Epithelial cell of prostate (primary cell): Measurements from ENCODE around the gene CDIPT.

Experiments
- DNase-seq: peaks from one replicate; pipeline ENCODE4 v3.0.0-alpha.2; 2011; ENCODE audit warnings: low read depth, low spot score
- H3K27ac ChIP-seq: fragments of 450-650 bp; 2 replicates; pipeline ENCODE4 v1.5.1; 2017; ENCODE audit warnings: mild to moderate bottlenecking

Gene CDIPT

GRCh38 chr16:29813644-29814562 is 49.1 kb downstream of the CDIPT start:
- DNase-seq, result no peak
- no peak overlapping the region for H3K27ac ChIP-seq

GRCh38 chr16:29812754-29813643 is 50.0 kb downstream of the CDIPT start:
- H3K27ac ChIP-seq, result no peak overlapping the region
- no peak for DNase-seq

- no peak for DNase-seq
- peak within 1 kb of the TSS; percentile 13 for H3K27ac ChIP-seq
Observed at GRCh38 chr16:29811896-29812665, 50.9 kb downstream of the CDIPT start, which contains the start of gene PRRT2. PRRT2 (plus strand) TSS chr16:29812193; CDS start chr16:29813055, 862 bp downstream.

GRCh38 chr16:29811170-29811895 is 51.7 kb downstream of the CDIPT start:
- peak; percentile 80 for DNase-seq

GRCh38 chr16:29810699-29811169 is 52.3 kb downstream of the CDIPT start:
- H3K27ac ChIP-seq, result no peak overlapping the region
- DNase-seq, result no peak

More at GRCh38 chr16:29811170-29811895, 51.7 kb downstream of the CDIPT start:
- peak overlapping the region; percentile 13 for H3K27ac ChIP-seq

GRCh38 chr16:29809850-29810698 is 53.0 kb downstream of the CDIPT start:
- no peak for DNase-seq
- H3K27ac ChIP-seq, result no peak overlapping the region

- H3K27ac ChIP-seq, result no peak overlapping the region
- no peak for DNase-seq
Observed at GRCh38 chr16:29809031-29809747, 53.8 kb downstream of the CDIPT start.
